Measurements from ENCODE around the gene PRSS3. TPM values are rescaled to one million over a fixed set of nuclear protein-coding genes. Genes with fewer than 3 reads are reported as not detected.
"Not testable (repeated sequence)": the region's sequence is repeated elsewhere in the genome, so short reads cannot be mapped to it uniquely, and the experiment has no call there.

The PRSS3 gene
- total RNA-seq, 3 donors from 2014 or later = 0.33 TPM; not detected in 2

GRCh38 chr9:33798545-33798944 is 3.2 kb downstream of the PRSS3 start:
- intact Hi-C loops (cut with DNase I; ENCODE audit: low total_unique reads) = no loop called here
- Histone ChIP-seq H3K4me3 (no peak overlapping the region), H3K4me1 (no peaks in the 10 kb centered on the region), H3K36me3 (no peaks in the 10 kb centered on the region), H3K27me3 (no peaks in the 10 kb centered on the region), H3K27ac (no peak overlapping the region), H3K9me3 (no peaks in the 10 kb centered on the region)
- TF ChIP-seq, protein P1, sequence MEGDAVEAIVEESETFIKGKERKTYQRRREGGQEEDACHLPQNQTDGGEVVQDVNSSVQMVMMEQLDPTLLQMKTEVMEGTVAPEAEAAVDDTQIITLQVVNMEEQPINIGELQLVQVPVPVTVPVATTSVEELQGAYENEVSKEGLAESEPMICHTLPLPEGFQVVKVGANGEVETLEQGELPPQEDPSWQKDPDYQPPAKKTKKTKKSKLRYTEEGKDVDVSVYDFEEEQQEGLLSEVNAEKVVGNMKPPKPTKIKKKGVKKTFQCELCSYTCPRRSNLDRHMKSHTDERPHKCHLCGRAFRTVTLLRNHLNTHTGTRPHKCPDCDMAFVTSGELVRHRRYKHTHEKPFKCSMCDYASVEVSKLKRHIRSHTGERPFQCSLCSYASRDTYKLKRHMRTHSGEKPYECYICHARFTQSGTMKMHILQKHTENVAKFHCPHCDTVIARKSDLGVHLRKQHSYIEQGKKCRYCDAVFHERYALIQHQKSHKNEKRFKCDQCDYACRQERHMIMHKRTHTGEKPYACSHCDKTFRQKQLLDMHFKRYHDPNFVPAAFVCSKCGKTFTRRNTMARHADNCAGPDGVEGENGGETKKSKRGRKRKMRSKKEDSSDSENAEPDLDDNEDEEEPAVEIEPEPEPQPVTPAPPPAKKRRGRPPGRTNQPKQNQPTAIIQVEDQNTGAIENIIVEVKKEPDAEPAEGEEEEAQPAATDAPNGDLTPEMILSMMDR (IDR thresholded peaks at IDR 0.05) = no peak
- TF ChIP-seq POLR2A (IDR thresholded peaks at IDR 0.05) = no peak
- TF ChIP-seq POLR2AphosphoS5 (IDR thresholded peaks at IDR 0.05) = no peak
- no peak for DNase-seq (ENCODE audit: low spot score in 2 of 2)

GRCh38 chr9:33799928-33800704 is 4.8 kb downstream of the PRSS3 start:
- Histone ChIP-seq H3K9me3 (no peaks in the 10 kb centered on the region), H3K36me3 (no peaks in the 10 kb centered on the region), H3K27ac (no peak overlapping the region), H3K4me1 (no peaks in the 10 kb centered on the region), H3K4me3 (no peak overlapping the region), H3K27me3 (no peaks in the 10 kb centered on the region)
- no peak for DNase-seq (ENCODE audit: low spot score in 2 of 2)
- no peak for TF ChIP-seq POLR2A (IDR thresholded peaks at IDR 0.05)
- no peak for TF ChIP-seq POLR2AphosphoS5 (IDR thresholded peaks at IDR 0.05)
- TF ChIP-seq, protein P1 (IDR thresholded peaks at IDR 0.05) = no peak
- intact Hi-C loops (cut with DNase I; ENCODE audit: low total_unique reads) = no loop called here

DNA sequence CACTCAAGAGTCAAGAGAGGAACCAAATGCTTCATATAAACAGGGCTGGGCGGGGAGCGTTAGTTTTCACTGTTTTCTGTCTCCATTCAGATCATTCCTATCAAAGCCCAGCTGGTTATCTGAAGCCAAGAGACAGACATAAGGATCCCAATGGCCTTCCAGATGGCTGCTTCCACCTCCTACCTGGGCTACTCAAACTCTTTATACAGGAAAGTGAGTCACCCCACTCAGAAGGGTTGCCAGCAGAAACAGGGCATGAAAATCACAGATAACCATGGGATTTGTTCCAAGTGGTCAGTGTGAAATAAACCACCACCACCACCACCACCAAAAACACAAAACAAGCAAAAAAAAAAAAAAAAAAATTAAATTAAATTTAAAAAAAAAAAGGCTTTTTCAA is 5.5 kb downstream of the PRSS3 start:
- Histone ChIP-seq H3K27me3 (no peaks in the 10 kb centered on the region), H3K4me3 (no peak overlapping the region), H3K36me3 (no peaks in the 10 kb centered on the region), H3K27ac (no peak overlapping the region), H3K9me3 (no peaks in the 10 kb centered on the region), H3K4me1 (no peaks in the 10 kb centered on the region)
- no peak for DNase-seq (ENCODE audit: low spot score in 2 of 2)
- intact Hi-C loops (cut with DNase I; ENCODE audit: low total_unique reads) = no loop called here
- TF ChIP-seq, protein P1 (IDR thresholded peaks at IDR 0.05) = no peak
- TF ChIP-seq POLR2A (IDR thresholded peaks at IDR 0.05) (no peak), POLR2AphosphoS5 (IDR thresholded peaks at IDR 0.05) (no peak)

- H3K4me1 ChIP-seq; DNase-seq (ENCODE audit: low spot score in 2 of 2); H3K4me3 ChIP-seq; H3K36me3 ChIP-seq; H3K9me3 ChIP-seq; intact Hi-C loops (cut with DNase I; ENCODE audit: low total_unique reads); H3K27ac ChIP-seq; H3K27me3 ChIP-seq: not testable (repeated sequence)
These were observed 6.7 kb downstream of the PRSS3 start for GRCh38 chr9:33801943-33802500.

DNA sequence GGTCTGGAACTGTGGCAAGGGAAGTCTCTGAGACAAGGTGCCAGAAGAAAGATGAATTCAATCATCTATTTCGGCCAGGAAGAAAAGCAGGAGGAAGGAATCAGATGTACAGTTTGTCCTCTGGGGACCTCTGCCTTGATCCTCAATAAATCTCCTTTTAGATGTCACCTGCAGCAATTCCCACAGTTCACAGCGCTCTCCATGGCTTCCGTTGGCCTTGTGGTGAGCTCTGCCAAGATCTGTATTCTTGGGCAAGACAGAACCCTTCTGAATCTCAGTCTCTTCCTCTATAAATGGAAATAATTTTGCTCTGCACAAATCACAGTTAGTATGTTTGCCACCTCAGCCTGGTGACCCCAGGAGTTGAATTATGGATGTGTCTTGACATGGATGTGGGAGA is 8.8 kb downstream of the PRSS3 start:
- H3K4me3 ChIP-seq; H3K27ac ChIP-seq; H3K27me3 ChIP-seq; H3K36me3 ChIP-seq; H3K9me3 ChIP-seq; intact Hi-C loops (cut with DNase I; ENCODE audit: low total_unique reads); DNase-seq (ENCODE audit: low spot score in 2 of 2); H3K4me1 ChIP-seq: not testable (repeated sequence)

GRCh38 chr9:33807156-33807555 is 11.8 kb downstream of the PRSS3 start:
- H3K27me3 ChIP-seq; H3K9me3 ChIP-seq; H3K36me3 ChIP-seq; H3K4me1 ChIP-seq; H3K4me3 ChIP-seq; H3K27ac ChIP-seq; DNase-seq (ENCODE audit: low spot score in 2 of 2): not testable (repeated sequence)
- intact Hi-C loops (cut with DNase I; ENCODE audit: low total_unique reads) = loop anchor here (5.0 kb wide), 1 partner anchor 695 kb away; no protein-coding TSS in a partner anchor

- not testable (repeated sequence) for H3K27me3 ChIP-seq; H3K4me3 ChIP-seq; H3K4me1 ChIP-seq; H3K27ac ChIP-seq; H3K9me3 ChIP-seq; H3K36me3 ChIP-seq; DNase-seq (ENCODE audit: low spot score in 2 of 2)
- intact Hi-C loops (cut with DNase I; ENCODE audit: low total_unique reads) = loop anchor here (5.0 kb wide), 1 partner anchor 693 kb away; no protein-coding TSS in a partner anchor
These were observed 13.6 kb downstream of the PRSS3 start for GRCh38 chr9:33808979-33809322.

Data from breast epithelium (tissue), 4 donors.